Activated T-cell treated with anti-CD3 and anti-CD28 coated beads for 48 hours (primary cell): ENCODE measurements around the gene RAB2B.

ENCODE experiments used
- DNase-seq: peaks from one replicate; pipeline ENCODE4 v3.0.0-alpha.2; 2020; ENCODE audit warnings: low read depth

The RAB2B gene

GRCh38 chr14:21476925-21477681 lies at the start of gene RAB2B, which contains the start of gene TOX4:
Gene RAB2B (minus strand): TSS chr14:21476959. CDS start chr14:21476872, 87 bp downstream.
Gene TOX4 (plus strand): TSS chr14:21477195. CDS start chr14:21477279, 84 bp downstream.
- peak; percentile 89 for DNase-seq

- DNase-seq = peak; percentile 62
These were observed 49.4 kb upstream of the RAB2B start, which contains the start of gene SALL2 for GRCh38 chr14:21525962-21526671. Gene SALL2 (minus strand): TSS chr14:21526346. CDS start chr14:21526127, 219 bp downstream.

DNA sequence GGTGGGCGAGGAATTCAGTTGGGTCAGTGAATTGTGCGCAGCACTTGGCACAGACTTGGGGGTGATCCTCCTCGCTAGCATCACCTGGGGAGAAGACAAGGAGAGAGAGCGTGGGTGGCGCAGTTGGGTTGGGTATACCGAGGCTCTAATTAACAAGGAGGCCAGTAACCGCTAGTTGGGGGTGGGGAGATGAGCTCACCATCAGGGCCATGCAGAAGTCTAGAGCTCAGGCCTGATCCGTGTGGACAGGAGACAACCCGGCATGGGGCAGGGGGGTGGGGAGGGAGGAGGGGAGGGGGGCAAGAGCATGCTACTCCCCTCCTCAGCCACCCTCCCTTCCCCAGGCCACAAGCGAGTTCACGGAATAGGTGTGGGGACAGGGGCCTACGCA lies 48.8 kb upstream of the RAB2B start:
- DNase-seq = no peak

DNA sequence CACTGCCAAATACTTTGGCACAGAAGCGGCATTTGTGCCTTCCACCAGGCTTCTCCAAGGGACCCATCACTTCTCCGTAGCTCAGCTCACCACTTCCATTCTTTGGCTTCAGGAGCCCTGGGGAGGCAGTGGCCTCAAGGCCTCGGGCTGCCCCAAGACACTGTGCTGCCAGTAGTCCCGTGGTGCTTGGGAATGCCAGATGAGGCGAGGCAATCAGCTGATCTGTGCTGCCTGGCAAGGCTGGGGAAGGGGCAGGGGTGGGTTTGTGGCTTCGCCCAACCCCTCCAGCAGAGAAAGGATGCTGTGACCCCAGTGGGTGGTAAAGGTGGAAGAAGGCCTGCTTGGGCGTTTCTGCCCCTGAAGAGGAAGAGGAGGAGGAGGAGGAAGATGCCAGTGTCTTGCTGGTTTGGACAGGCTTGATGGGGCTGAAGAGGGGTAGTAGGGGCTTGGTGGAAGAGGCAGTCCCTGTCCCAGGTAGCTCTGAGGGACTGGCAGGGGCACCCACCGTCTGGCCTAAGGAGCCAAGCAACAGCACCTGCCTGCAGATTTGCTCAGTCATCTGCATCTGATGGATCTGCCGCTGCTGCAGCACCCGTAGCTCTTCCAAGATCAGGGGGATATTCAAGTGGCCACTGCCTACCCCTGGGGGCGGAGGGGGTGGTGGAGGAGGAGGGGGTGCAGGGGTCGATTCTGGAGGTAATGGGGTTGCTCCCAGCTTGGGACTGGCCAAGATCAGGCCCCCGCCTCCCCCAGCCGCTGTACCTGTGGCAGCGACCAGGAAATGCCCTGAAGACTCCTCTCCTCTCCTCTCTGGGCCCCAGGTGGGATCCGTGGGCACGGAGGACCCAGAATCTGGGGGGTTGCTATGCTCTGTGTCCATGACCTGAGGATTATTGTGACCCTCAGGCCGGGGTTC lies 48.1 kb upstream of the RAB2B start:
- DNase-seq = no peak

DNA sequence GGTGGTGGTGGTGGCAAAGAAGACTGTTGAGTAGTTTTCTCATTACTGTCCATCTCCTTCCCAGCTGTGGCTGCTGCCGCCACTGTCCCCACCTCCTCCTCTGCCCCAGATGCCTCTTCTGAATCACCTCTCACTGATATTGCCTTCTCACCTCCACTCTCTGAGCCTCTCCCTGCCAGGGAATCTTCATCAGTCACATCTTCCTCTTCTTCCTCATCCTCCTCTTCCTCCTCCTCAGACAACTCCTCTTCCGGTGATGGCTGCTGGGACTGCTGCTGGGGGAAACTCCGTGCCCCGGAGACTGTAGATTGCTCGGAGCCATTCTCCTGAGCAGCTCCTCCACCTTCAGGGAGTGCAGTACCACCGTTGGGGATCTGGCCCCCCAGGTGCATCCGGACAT lies 46.4 kb upstream of the RAB2B start:
- no peak for DNase-seq

DNA sequence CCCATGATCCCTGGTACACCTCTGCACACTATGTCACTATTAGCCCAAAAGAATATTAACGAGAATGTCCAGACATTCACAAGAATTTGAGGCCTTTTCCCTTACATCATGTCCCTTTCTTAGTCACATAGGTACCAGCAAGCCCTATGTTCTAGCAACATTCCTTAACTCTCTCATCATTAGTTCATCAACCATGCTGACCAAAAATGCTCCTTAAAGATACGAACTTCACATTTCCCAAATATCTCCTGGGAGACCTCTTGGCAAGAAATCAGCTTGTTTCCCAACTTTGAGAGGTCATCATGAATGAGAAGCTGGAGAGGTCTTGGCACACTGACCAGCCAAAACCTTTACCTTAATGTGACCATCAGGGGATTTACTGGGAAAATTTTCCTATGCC lies 44.7 kb upstream of the RAB2B start:
- DNase-seq = no peak

GRCh38 chr14:21520767-21521166 lies 44.0 kb upstream of the RAB2B start:
- no peak for DNase-seq

DNA sequence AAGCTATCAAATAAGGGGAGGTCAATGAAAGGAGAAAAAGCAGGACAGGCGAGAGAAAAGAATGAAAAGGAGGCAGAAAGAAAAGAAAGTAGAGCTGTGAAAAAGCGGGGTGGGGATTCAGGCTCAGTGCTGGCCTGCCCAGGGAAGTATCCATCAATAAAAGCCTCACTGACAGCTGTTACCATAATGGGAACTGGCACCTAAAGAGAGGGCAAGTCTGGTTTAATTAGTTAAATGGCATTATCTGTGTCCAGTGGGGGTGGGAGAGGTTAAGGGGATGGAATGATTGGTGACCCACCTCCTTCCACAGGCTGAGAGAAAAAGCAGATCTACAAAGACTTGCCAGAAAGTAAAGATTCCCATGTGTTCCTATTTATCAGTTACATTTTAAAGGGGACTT lies 42.0 kb upstream of the RAB2B start:
- no peak for DNase-seq

GRCh38 chr14:21514341-21514740 lies 37.6 kb upstream of the RAB2B start:
- DNase-seq = no peak

DNA sequence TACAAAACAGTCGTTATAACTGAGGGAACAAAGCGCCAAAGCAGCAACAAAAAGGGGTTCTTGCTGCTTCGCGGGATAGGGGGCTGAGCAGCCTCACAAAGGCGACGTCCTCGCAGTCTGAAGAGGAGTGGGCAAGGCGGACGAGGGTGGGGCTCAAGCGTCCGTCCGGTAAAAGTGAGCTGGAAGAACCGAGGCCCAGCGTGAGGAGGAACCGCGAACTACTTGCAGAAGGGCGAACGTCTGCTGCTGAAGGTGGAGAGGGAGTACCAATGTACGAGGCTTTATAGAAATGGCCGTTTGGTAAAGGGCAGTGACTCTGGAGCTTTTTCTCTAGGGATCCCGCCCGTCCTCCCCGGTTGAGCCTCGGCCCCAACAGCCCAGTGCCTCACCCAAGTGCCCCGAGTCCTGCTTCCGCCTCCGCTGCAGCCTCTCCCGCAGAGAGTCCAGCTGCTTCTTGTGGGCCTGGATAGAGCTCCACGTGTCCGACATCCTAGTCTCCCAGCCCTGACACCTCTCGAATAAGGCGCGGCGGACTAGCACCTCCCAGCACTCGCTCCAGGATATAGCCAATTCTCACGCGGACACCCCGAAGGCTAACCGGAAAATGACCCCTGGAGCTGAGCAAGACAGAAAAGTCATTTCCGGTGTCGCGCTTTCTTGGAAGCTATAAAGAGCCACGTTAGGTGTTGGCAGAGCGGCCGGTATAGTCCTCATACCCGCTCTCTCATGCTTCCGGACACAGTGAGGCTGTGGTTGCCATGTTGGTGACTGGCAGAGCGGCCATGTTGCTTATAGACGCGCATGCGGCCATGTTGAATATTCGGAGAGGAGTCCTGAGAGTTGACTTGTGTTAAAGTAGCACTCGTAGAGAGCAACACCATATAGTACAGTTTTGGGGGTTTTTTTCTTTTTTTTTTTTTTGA lies 34.2 kb upstream of the RAB2B start, which contains the start of gene METTL3:
Gene METTL3, minus strand, starts transcription at position 606 of the 923 bp plus-strand sequence. Its CDS starts 117 bp downstream, at position 489.
- peak; percentile 83 for DNase-seq

DNA sequence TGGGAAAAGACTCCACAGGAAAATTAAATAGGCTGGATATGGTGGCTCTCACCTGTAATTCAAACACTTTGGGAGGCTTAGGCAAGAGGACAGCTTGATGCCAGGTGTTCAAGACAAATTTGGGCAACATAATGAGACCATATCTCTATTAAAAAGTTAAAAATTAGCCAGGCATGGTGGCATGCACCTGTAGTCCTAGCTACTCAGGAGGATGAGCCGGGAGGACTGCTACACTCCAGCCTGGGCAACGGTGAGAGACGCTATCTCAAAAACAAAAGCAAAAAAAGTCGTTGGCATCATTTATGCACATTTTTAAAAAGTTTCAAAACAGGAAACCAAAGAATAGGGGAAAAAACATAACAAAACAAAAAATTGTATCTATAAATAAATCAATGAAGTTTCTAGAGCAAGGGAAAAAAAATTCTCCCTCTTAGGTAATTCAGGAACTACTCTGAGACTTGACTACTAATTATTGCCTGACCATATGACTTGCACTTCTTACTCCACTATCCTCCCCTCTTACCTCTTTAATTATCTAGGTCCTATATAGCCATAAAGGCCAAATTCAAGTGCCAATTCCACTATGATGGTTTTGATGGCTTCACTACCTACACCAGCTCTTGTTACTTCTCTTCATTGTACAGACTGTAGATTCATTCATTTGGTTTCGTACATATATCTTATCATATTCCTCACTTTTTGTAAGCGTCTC lies 32.8 kb upstream of the RAB2B start:
- DNase-seq = no peak

DNA sequence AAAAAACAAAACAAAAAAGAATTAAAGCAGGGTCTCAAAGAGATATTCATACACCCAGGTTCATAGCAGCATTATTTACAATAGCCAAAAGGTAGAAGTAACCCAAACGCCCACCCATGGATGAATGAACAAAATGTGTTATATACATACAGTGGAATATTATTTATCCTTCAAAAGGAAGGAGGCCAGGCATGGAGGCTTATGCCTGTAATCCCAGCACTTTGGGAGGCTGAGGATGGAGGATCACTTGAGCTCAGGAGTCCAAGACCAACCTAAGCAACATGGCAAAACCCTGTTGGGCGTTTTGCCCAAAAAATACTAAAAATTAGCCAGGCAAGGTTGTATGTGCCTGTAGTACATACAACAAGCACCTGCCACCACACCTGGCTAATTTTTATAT lies 29.8 kb upstream of the RAB2B start:
- DNase-seq = no peak

- no peak for DNase-seq
These were observed 28.3 kb upstream of the RAB2B start for GRCh38 chr14:21505012-21505553.

GRCh38 chr14:21503376-21503775 lies 26.6 kb upstream of the RAB2B start:
- DNase-seq = no peak

GRCh38 chr14:21501568-21501967 lies 24.8 kb upstream of the RAB2B start:
- DNase-seq = no peak

GRCh38 chr14:21498540-21499526 lies 22.1 kb upstream of the RAB2B start:
- DNase-seq = no peak

- no peak for DNase-seq
These were observed 19.7 kb upstream of the RAB2B start for GRCh38 chr14:21496453-21496852.

DNA sequence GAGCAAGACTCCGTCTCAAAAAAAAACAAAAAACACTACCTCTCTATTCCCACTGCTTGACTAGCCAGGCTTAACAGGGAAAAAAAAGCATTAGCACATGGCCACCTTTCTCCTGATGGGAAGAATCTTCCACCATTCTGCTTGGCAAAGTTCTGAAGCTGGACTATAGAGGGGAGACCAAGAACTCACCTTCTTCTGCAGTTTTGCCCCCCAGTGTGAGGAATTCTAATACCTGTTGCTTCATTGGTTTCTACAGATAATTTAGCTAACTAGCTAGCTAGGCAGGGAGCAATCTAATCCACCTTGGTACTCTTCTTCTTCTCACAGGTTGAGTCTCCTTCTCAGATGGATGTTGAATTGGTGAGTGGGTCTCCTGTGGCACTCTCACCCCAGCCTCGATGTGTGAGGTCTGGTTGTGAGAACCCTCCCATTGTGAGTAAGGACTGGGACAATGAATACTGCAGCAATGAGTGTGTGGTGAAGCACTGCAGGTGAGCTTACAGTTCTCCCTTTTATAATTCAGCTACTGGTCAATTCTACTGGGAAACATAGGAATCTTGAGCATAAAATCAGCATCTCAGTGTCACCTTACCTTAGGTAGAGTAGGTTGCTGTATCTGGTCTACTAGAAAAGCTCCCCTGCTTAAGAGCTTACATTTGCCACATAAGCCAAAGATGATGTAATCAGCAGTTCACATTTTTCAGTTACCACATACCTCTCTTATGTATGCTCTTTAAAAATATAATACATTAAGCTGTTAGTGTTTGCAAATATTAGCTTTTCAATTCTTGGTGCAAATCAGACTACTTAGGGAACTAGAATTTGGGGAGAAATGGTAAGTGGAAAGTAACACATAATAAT lies 18.4 kb upstream of the RAB2B start:
- no peak for DNase-seq
